Stomach (tissue), 9 donors: ENCODE measurements around the gene NECTIN3. TPM values are rescaled to one million over a fixed set of nuclear protein-coding genes. Genes with fewer than 3 reads are reported as not detected.

Experiments used
- DNase-seq, 2 donors: peaks; one replicate each; pipeline versions ENCODE4 v3.0.0 to v3.0.0-alpha.2; 2013 to 2019
- H3K27ac ChIP-seq, 5 donors: fragments of 200-600 bp in 4 of 5; sonication (generic) in 4 of 5; one replicate each; pipeline ENCODE4 v1.5.1; 2013 to 2019; ENCODE audit warnings: mild to moderate bottlenecking in 1 of 5, moderate library complexity in 1 of 5
- H3K27me3 ChIP-seq, 3 donors: fragments of 200-600 bp; sonication (generic); one replicate each; pipeline ENCODE4 v1.5.1; 2017 to 2019; ENCODE audit warnings: mixed run types in 1 of 3
- H3K36me3 ChIP-seq, 4 donors: fragments of 200-600 bp; sonication (generic); 1 replicate in 3 of 4; 2 replicates in 1 of 4; pipeline ENCODE4 v1.5.1; 2016 to 2019
- H3K4me1 ChIP-seq, 4 donors: fragments of 200-600 bp; sonication (generic); one replicate each; pipeline ENCODE4 v1.5.1; 2016 to 2019
- H3K4me3 ChIP-seq, 4 donors: fragments of 200-600 bp; sonication (generic) in 3 of 4; one replicate each; pipeline ENCODE4 v1.5.1; 2016 to 2019; ENCODE audit warnings: mild to moderate bottlenecking in 1 of 4
- H3K9me3 ChIP-seq, 4 donors: fragments of 200-600 bp; sonication (generic); one replicate each; pipeline ENCODE4 v1.5.1; 2016 to 2019
- CTCF ChIP-seq, 7 experiments: fragments of 450-650 bp in 4 of 7; fragments of 200-600 bp in 3 of 7; sonication (generic) in 3 of 7; IDR thresholded peaks; one replicate each; pipeline ENCODE4 v1.5.1; 2016 to 2019; ENCODE audit warnings: antibody characterized with exemption in 7 of 7, control low read depth in 2 of 7, mild to moderate bottlenecking in 1 of 7
- EP300 ChIP-seq: sonication (generic); formaldehyde crosslinking; IDR thresholded peaks from one replicate; pipeline ENCODE4 v1.6.1; 2017; ENCODE audit warnings: antibody characterized with exemption
- POLR2A ChIP-seq, 4 donors: fragments of 450-650 bp; IDR thresholded peaks; one replicate each; pipeline ENCODE4 v1.6.1; 2016; ENCODE audit warnings: antibody characterized with exemption in 4 of 4, control low read depth in 2 of 4, mild to moderate bottlenecking in 1 of 4, moderate library complexity in 1 of 4
- POLR2AphosphoS5 ChIP-seq, 3 donors: sonication (generic); formaldehyde crosslinking; IDR thresholded peaks; one replicate each; pipeline ENCODE4 v1.6.1; 2016; ENCODE audit warnings: antibody characterized with exemption in 3 of 3
- WGBS, 5 donors: extraction: QIAGEN DNeasy Blood & Tissue Kit in 3 of 5; methylation state at CpG; one replicate each; pipeline versions ENCODE4 v1.1.5 to v1.1.7; 2013 to 2018; 5-methylcytosine and 5-hydroxymethylcytosine counted together
- intact Hi-C: fragments of 100-400 bp; cut with DNase I; formaldehyde crosslinking; loops from one replicate; pipeline ENCODE4 v1.15.1; 2023; ENCODE audit warnings: low total_unique reads
- polyA plus RNA-seq, 3 donors: library from polyadenylated mRNA; stranded (reverse); fragments of 200-250 nt; gene quantifications; one replicate each; pipeline ENCODE4 v1.2.3, GENCODE V29; 2013
- total RNA-seq, 5 donors: library from RNA; depleted of rRNA; stranded (reverse); fragments of >200 nt; gene quantifications; one replicate each; pipeline versions ENCODE4 v1.1.0 to v1.2.3, GENCODE V29; 2014 to 2016
- donor health status: healthy with polysubstance abuse.
- donor health status: Bipolar disorder and iron deficiency.
- donor health status: healthy.

The NECTIN3 gene
- total and polyA plus RNA-seq, 8 donors: 2.7 to 92.3 (median 12.6) TPM

GRCh38 chr3:111077369-111077768 lies 5.8 kb downstream of the NECTIN3 start:
- Histone ChIP-seq H3K4me1 (peaks cover 17 to 90% (median 55%) of the 10 kb centered on the region in 4 donors), H3K9me3 (no peaks in the 10 kb centered on the region), H3K27ac (no peak overlapping the region), H3K4me3 (no peak overlapping the region), H3K27me3 (no peaks in the 10 kb centered on the region), H3K36me3 (no peaks in the 10 kb centered on the region)
- whole genome bisulfite sequencing, 5 donors: 50 to 79% (median 53%) methylated on average over 2 of the region's 2 CpGs
- TF ChIP-seq CTCF (IDR thresholded peaks at IDR 0.05): no peak
- no peak for TF ChIP-seq POLR2AphosphoS5 (IDR thresholded peaks at IDR 0.05)
- TF ChIP-seq EP300: no peak
- TF ChIP-seq POLR2A (IDR thresholded peaks at IDR 0.05): no peak
- no peak for DNase-seq
- intact Hi-C loops: no loop called here

- WGBS, 5 donors: 9 to 33% (median 19%) methylated on average over 1 of the region's 1 CpG
Measured at GRCh38 chr3:111080413-111080812, 8.8 kb downstream of the NECTIN3 start.

GRCh38 chr3:111081008-111081545 lies 9.5 kb downstream of the NECTIN3 start:
- Histone ChIP-seq H3K27me3 (no peaks in the 10 kb centered on the region), H3K4me3 (no peak overlapping the region), H3K36me3 (no peaks in the 10 kb centered on the region), H3K4me1 (peaks cover 6 to 87% (median 50%) of the 10 kb centered on the region in 4 donors), H3K27ac (no peak overlapping the region), H3K9me3 (no peaks in the 10 kb centered on the region)
- WGBS, 5 donors: 48 to 58% (median 51%) methylated on average over 3 of the region's 3 CpGs
- intact Hi-C loops: no loop called here
- TF ChIP-seq POLR2A (IDR thresholded peaks at IDR 0.05) (no peak), POLR2AphosphoS5 (IDR thresholded peaks at IDR 0.05) (no peak), EP300 (no peak), CTCF (IDR thresholded peaks at IDR 0.05) (no peak)
- no peak for DNase-seq

More at GRCh38 chr3:111080413-111080812, 8.8 kb downstream of the NECTIN3 start:
- intact Hi-C loops: no loop called here
- TF ChIP-seq CTCF (IDR thresholded peaks at IDR 0.05): peak in 4 of 7 experiments; percentile 18 to 45 (median 32)
- TF ChIP-seq EP300: no peak
- Histone ChIP-seq H3K4me1 (peaks cover 5 to 86% (median 52%) of the 10 kb centered on the region in 4 donors), H3K27ac (no peak overlapping the region), H3K4me3 (no peak overlapping the region), H3K36me3 (no peaks in the 10 kb centered on the region), H3K9me3 (no peaks in the 10 kb centered on the region), H3K27me3 (no peaks in the 10 kb centered on the region)
- DNase-seq: peak in 1 of 2 donors; percentile 62

- H3K9me3 ChIP-seq: no peaks in the 10 kb centered on the region
- no peak for DNase-seq
- no peaks in the 10 kb centered on the region for H3K27me3 ChIP-seq
- intact Hi-C loops: no loop called here
- H3K4me3 ChIP-seq: no peak overlapping the region
- TF ChIP-seq POLR2AphosphoS5 (IDR thresholded peaks at IDR 0.05) (no peak), POLR2A (IDR thresholded peaks at IDR 0.05) (no peak), CTCF (IDR thresholded peaks at IDR 0.05) (no peak), EP300 (no peak)
- peaks cover 8 to 84% (median 42%) of the 10 kb centered on the region in 4 donors for H3K4me1 ChIP-seq
- no peaks in the 10 kb centered on the region for H3K36me3 ChIP-seq
- WGBS, 5 donors: 44 to 60% (median 54%) methylated on average over 2 of the region's 2 CpGs
- H3K27ac ChIP-seq: peak overlapping the region in 2 of 5 donors; percentile 38 to 43
Measured at GRCh38 chr3:111084911-111085310, 13.3 kb downstream of the NECTIN3 start.
